NCI-H1048 (cell line): ENCODE results near the gene MIA3.
"Not testable (repeated sequence)": the region's sequence is repeated elsewhere in the genome, so short reads cannot be mapped to it uniquely, and the experiment has no call there.

Experiments
- DNase-seq: peaks from one replicate; lab custom pipeline; 2025; lab: John Stamatoyannopoulos, UW

The MIA3 gene

GRCh38 chr1:222618001-222618879 is at the start of gene MIA3:
Gene MIA3 (plus strand): TSS chr1:222618097. CDS start chr1:222618111, 14 bp downstream.
- peak; percentile 68 for DNase-seq

GRCh38 chr1:222570837-222571236 is 47.1 kb upstream of the MIA3 start:
- DNase-seq, result no peak

GRCh38 chr1:222579316-222579715 is 38.6 kb upstream of the MIA3 start:
- no peak for DNase-seq

GRCh38 chr1:222582099-222582774 is 35.7 kb upstream of the MIA3 start:
- no peak for DNase-seq

- DNase-seq, result no peak
These were observed 34.8 kb upstream of the MIA3 start for GRCh38 chr1:222583079-222583478.

GRCh38 chr1:222586842-222587241 is 31.1 kb upstream of the MIA3 start:
- no peak for DNase-seq

GRCh38 chr1:222588135-222588534 is 29.8 kb upstream of the MIA3 start:
- no peak for DNase-seq

GRCh38 chr1:222589462-222590302 is 28.2 kb upstream of the MIA3 start, which contains the start of gene TAF1A:
Gene TAF1A (minus strand): TSS chr1:222589933.
- no peak for DNase-seq

- DNase-seq, result no peak
These were observed 25.7 kb upstream of the MIA3 start for GRCh38 chr1:222592171-222592570.

- no peak for DNase-seq
These were observed 23.1 kb upstream of the MIA3 start for GRCh38 chr1:222594789-222595188.

GRCh38 chr1:222596696-222597095 is 21.2 kb upstream of the MIA3 start:
- DNase-seq, result no peak

GRCh38 chr1:222600281-222600680 is 17.6 kb upstream of the MIA3 start:
- no peak for DNase-seq

- no peak for DNase-seq
These were observed 16.6 kb upstream of the MIA3 start for GRCh38 chr1:222601257-222601656.

GRCh38 chr1:222606757-222607156 is 11.1 kb upstream of the MIA3 start:
- DNase-seq, result no peak

- DNase-seq, result not testable (repeated sequence)
These were observed 8.8 kb upstream of the MIA3 start for GRCh38 chr1:222609111-222609510.

GRCh38 chr1:222610728-222611127 is 7.2 kb upstream of the MIA3 start:
- no peak for DNase-seq

GRCh38 chr1:222613627-222614026 is 4.3 kb upstream of the MIA3 start:
- no peak for DNase-seq

GRCh38 chr1:222616525-222616924 is 1.4 kb upstream of the MIA3 start:
- no peak for DNase-seq

GRCh38 chr1:222617367-222617951 is 438 bp upstream of the MIA3 start:
- peak; percentile 96 for DNase-seq

GRCh38 chr1:222618880-222619596 is 1.1 kb downstream of the MIA3 start:
- no peak for DNase-seq

GRCh38 chr1:222620566-222620965 is 2.7 kb downstream of the MIA3 start:
- no peak for DNase-seq
